Activated B cell treated with CpG ODN at 0.5 μM for 24 hours (primary cell): ENCODE results near the gene ENG. TPM values are rescaled to one million over a fixed set of nuclear protein-coding genes. Genes with fewer than 3 reads are reported as not detected.

Experiments
- ATAC-seq: fragments of 200-7000 bp; cut with Tn5 transposase; one replicate; pipeline ENCODE4 v1.10.0; 2021; ENCODE audit warnings: low read depth, mild to moderate bottlenecking, moderate library complexity
- CTCF ChIA-PET: fragments of 350-600 bp; sonication (Branson Sonifier 250); formaldehyde crosslinking; loops from one replicate; lab custom pipeline; 2021; ENCODE audit warnings: antibody characterized with exemption; lab: Charles Lee
- POLR2A ChIA-PET: fragments of 350-600 bp; sonication (Branson Sonifier 250); formaldehyde crosslinking; loops from one replicate; lab custom pipeline; 2021; ENCODE audit warnings: antibody characterized with exemption; lab: Charles Lee
- DNase-seq: peaks from one replicate; pipeline ENCODE4 v3.0.0; 2022
- H3K27ac Mint-ChIP-seq: one replicate; pipeline ENCODE4 v1.8.0; 2020; ENCODE audit warnings: mixed read lengths
- H3K27me3 Mint-ChIP-seq: one replicate; pipeline ENCODE4 v1.8.0; 2021; ENCODE audit warnings: mixed read lengths
- H3K36me3 Mint-ChIP-seq: one replicate; pipeline ENCODE4 v1.8.0; 2021; ENCODE audit warnings: low read depth, mixed read lengths
- H3K4me1 Mint-ChIP-seq: one replicate; pipeline ENCODE4 v1.8.0; 2021; ENCODE audit warnings: mixed read lengths
- H3K4me3 Mint-ChIP-seq: one replicate; pipeline ENCODE4 v1.8.0; 2020; ENCODE audit warnings: mild to moderate bottlenecking, mixed read lengths
- H3K9me3 Mint-ChIP-seq: one replicate; pipeline ENCODE4 v1.8.0; 2020; ENCODE audit warnings: mixed read lengths
- intact Hi-C: fragments of 100-400 bp; cut with micrococcal nuclease; formaldehyde crosslinking; loops from one replicate; pipeline ENCODE4 v1.15.1; 2024
- total RNA-seq: library from RNA; stranded (reverse); gene quantifications from 2 replicates; pipeline ENCODE4 v1.2.3, GENCODE V29; 2022
- TF ChIP-seq, protein P1 (sequence below): fragments of 200-600 bp; IDR thresholded peaks from one replicate; pipeline ENCODE4 v1.8.0; 2022; ENCODE audit warnings: antibody characterized with exemption, mild to moderate bottlenecking

The ENG gene
- total RNA-seq, 1 donor from 2014 or later = 6.1 TPM

DNA sequence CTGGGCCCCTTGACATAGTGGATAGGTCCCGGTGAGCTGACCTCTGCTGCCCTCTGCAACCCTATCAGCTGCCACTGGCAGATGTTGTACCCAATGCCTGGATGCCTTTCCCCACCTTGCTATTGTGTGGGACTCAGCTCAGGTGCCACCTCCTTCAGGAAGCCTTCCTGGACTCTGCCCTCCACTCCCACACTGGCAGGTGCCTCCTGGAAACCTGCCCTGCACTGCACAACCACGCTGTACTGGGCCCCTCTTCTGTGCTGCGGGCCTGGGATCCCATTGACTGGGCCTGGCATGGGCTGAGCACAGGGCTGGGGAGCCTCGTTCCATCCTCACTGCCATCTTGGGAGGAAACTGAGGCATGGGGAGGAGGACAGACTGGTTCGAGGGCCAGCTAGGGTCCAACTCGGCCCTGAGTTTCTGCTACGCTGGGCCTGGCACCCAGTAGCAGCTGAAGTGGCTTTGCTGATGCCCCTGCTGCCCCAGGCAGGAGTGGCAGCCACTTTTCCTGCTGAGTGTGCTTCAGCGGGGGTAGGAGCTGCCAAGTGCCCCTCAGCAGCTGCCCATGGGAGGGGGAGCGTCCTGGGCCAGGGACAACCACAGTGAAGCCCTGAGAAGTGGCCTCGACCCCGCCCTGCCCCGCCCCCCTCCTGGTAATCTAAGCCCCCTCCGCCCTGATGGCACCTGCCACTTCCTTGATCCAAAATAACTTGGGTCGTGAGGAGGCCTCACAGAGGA, 21.7 kb upstream of the ENG start:
- Mint-ChIP-seq H3K4me1 (peaks cover 24% of the 10 kb centered on the region), H3K4me3 (no peak overlapping the region), H3K9me3 (no peaks in the 10 kb centered on the region), H3K27ac (no peak overlapping the region), H3K36me3 (no peaks in the 10 kb centered on the region), H3K27me3 (no peaks in the 10 kb centered on the region)
- CTCF ChIA-PET = interaction anchor here (0.8 kb wide), 1 partner anchor 13 kb away, joined by 3 read pairs; no protein-coding TSS in a partner anchor
- TF ChIP-seq, protein P1, sequence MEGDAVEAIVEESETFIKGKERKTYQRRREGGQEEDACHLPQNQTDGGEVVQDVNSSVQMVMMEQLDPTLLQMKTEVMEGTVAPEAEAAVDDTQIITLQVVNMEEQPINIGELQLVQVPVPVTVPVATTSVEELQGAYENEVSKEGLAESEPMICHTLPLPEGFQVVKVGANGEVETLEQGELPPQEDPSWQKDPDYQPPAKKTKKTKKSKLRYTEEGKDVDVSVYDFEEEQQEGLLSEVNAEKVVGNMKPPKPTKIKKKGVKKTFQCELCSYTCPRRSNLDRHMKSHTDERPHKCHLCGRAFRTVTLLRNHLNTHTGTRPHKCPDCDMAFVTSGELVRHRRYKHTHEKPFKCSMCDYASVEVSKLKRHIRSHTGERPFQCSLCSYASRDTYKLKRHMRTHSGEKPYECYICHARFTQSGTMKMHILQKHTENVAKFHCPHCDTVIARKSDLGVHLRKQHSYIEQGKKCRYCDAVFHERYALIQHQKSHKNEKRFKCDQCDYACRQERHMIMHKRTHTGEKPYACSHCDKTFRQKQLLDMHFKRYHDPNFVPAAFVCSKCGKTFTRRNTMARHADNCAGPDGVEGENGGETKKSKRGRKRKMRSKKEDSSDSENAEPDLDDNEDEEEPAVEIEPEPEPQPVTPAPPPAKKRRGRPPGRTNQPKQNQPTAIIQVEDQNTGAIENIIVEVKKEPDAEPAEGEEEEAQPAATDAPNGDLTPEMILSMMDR = no peak
- POLR2A ChIA-PET = interaction anchor here (1.1 kb wide), 1 partner anchor 11 kb away, joined by 3 read pairs; no protein-coding TSS in a partner anchor
- ATAC-seq = no peak
- intact Hi-C loops = no loop called here
- DNase-seq = no peak

DNA sequence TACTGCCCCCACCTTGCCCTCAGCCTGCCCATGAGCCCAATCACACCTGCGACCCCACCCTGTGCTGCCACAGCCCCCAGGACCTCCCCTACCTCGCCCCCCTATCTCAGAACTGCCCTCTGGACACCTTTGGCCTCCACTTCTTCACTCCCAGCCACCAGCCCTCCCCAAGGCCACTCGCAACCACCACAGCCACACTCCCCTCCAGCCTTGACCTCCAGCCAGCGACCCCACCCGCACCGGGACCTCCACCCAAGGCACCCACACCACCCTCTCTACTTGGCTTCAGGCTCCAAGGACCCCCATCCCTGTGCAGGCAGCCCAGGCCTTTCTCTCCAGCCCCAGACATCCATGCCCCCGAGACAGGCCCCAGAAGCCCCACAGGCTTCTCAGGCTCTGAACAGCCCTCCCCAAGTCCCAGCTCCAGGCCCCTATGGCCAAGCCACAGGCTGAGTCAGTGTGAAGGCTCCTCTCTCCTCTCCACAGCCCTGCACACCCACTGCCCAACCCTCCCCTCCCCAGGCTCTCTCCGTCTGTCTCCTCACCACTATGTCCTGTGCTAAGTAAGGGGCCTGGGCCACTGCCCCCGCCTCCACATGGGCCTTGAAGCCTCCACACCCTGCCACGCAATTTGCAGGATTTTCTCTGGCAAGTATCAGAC, 21.0 kb upstream of the ENG start:
- no peak overlapping the region for H3K4me3 Mint-ChIP-seq
- no peak for ATAC-seq

DNA sequence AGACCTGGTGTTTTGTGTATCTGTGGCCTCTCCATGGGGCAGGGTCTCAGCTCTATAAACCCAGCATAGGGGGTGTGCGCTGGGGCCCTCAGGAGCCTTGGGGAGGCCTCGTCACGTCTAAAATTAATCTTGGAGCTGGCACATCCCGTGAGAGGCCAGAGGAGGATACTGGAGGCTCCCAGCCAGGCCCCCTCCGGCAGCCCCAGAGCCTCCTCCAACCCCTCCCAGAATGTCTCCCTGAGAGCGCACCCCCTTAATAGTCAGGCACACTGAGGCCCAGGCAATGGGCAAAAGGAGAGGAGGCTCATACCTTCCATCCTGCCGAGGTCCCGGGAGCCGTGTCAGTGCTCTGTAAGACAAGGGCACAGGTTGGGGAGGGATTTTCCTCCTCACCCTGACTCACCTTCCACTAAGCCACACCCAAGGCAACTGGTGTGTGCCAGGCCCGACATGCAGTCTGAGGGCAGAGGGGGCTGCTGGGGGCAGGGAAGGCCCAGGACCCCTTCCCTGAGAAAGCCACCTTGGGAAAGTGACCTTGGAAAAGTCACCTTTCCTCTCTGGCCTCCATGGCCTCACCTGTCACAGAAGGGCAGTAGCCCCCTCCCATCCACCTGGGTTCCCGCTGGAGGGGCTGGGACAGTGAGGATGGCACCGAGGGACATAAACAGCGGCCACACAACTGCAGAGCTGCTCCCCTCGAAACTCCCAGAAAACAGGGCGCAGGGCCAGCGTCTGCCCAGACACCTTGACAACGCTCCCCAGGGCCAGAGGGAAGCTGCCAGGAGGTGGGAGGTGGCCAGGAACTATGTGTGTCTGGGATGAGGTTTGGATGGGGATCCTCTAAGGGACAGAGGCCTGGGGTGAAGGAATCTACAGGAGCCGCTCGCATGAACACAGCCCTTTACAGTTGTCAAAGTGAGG, 20.1 kb upstream of the ENG start:
- Mint-ChIP-seq H3K36me3 (no peaks in the 10 kb centered on the region), H3K9me3 (no peaks in the 10 kb centered on the region), H3K27me3 (no peaks in the 10 kb centered on the region), H3K4me3 (no peak overlapping the region), H3K27ac (no peak overlapping the region), H3K4me1 (peaks cover 21% of the 10 kb centered on the region)
- intact Hi-C loops = no loop called here
- ATAC-seq = no peak
- POLR2A ChIA-PET = interaction anchor here (0.5 to 0.9 kb wide), 2 partner anchors 43 to 84 kb away, joined by 4 read pairs; partner anchors contain the start of gene ST6GALNAC4
- TF ChIP-seq, protein P1 = no peak
- CTCF ChIA-PET = interaction anchor here (0.7 kb wide), 1 partner anchor 47 kb away, joined by 3 read pairs; no protein-coding TSS in a partner anchor
- no peak for DNase-seq

More for the DNA sequence above, 21.0 kb upstream of the ENG start:
- ChIA-PET CTCF (no interaction called here), POLR2A (interaction anchor here (0.6 to 1.1 kb wide), 2 partner anchors 10 to 163 kb away, joined by 3 to 5 read pairs; no protein-coding TSS in a partner anchor)
- Mint-ChIP-seq H3K4me1 (peaks cover 24% of the 10 kb centered on the region), H3K27ac (no peak overlapping the region), H3K27me3 (no peaks in the 10 kb centered on the region), H3K36me3 (no peaks in the 10 kb centered on the region), H3K9me3 (no peaks in the 10 kb centered on the region)
- intact Hi-C loops = no loop called here
- DNase-seq = no peak
- TF ChIP-seq, protein P1 = no peak

DNA sequence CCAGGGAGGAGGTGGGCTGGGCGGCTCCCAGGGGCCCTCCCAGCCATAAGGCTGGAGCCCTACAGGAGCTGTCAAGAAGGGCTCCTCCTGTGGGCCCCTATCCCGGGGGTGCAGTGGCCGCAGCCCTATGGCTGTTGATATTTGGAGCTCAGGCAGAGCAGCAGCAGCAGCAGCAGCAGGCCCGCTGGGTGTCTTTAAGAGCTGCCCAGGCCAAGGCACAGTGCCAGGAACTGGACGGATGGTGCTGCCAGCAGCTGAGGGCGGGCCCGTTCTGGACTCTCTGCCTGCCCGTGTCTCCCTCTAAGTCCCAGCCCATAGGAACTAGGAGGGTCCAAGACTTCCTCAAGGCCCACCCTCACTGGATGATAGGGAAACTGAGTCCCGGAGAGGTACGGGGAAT, 19.4 kb upstream of the ENG start:
- no peak for ATAC-seq
- Mint-ChIP-seq H3K27me3 (no peaks in the 10 kb centered on the region), H3K4me1 (peaks cover 17% of the 10 kb centered on the region), H3K4me3 (no peak overlapping the region), H3K36me3 (no peaks in the 10 kb centered on the region), H3K9me3 (no peaks in the 10 kb centered on the region), H3K27ac (no peak overlapping the region)
- CTCF ChIA-PET = no interaction called here
- no peak for DNase-seq
- POLR2A ChIA-PET = interaction anchor here (0.5 to 0.9 kb wide), 2 partner anchors 43 to 83 kb away, joined by 4 read pairs; partner anchors contain the start of gene ST6GALNAC4
- intact Hi-C loops = no loop called here
- TF ChIP-seq, protein P1 = no peak
